ENCODE data around the gene RHOH.

Gene RHOH

DNA sequence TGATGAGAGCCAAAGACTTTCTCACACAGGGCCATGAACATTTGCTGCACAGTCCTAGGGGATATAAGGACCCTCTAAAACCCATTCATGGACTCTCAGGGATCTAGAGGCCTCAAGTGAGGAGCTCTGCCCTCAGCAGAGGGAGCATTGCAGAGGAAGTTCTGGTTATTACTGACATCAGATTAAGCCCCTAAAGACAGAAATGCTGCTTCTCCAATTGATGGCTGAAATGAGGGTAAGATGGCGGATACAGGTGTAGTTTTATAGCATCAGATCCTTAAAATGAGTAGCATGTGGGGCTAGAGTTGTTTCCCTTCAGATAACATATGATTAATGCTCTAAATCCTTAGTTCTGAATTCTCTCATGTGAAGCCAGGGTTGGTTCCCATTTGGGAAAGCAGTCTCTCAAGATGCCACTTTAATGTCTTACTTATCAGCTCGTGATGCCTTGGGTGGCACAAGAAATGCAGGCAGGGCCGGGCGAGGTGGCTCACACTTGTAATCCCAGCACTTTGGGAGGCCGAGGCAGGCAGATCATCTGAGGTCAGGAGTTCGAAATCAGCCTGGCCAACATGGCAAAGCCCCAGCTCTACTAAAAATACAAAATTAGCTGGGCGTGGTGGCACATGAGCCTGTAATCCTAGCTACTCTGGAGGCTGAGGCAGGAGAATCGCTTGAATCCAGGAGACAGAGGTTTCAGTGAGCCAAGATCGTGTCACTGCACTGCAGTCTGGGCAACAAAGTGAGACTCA, 7.9 kb downstream of the RHOH start:
- no peak for DNase-seq

- peak in 3 of 56 donors; percentile 4 to 10 (median 6) for DNase-seq
Measured at GRCh38 chr4:40205259-40206198, 8.7 kb downstream of the RHOH start.

DNA sequence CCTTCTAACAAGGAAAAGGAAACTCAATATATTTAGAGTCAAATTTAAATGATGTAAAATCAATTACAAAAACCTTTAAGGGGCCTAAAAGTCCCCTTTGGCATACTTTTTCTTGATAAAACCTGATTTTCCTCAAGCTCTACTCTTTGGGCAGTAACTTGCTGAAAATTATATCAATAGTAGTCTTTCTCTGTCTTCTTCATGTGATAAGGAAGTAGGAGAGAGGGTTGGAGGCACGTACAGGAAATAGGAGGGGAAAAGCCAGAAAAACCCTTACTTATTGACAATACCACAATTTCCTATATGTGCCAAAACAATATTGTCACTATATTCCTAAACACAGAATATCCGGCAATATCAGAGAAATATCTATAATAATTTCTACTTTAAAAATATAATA, 9.6 kb downstream of the RHOH start:
- DNase-seq, result no peak

DNA sequence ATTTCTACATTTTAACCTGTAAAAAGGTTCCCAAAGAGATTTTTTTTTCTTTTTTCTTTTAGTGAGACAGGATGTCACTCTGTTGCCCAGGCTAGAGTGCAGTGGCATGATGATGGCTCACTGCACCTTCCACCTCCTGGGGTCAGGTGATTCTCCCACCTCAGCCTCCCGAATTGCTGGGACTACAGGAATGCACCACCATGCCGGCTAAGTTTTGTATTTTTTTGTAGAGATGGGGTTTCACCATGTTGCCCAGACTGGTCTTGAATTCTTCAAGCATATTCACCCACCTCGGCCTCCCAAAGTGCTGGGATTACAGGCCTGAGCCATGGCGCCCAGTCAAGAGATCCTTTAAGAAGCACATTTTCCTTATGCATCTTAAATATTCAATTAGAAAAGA, 12.6 kb downstream of the RHOH start:
- DNase-seq, result no peak

GRCh38 chr4:40210776-40211175, 13.9 kb downstream of the RHOH start:
- DNase-seq, result no peak

DNA sequence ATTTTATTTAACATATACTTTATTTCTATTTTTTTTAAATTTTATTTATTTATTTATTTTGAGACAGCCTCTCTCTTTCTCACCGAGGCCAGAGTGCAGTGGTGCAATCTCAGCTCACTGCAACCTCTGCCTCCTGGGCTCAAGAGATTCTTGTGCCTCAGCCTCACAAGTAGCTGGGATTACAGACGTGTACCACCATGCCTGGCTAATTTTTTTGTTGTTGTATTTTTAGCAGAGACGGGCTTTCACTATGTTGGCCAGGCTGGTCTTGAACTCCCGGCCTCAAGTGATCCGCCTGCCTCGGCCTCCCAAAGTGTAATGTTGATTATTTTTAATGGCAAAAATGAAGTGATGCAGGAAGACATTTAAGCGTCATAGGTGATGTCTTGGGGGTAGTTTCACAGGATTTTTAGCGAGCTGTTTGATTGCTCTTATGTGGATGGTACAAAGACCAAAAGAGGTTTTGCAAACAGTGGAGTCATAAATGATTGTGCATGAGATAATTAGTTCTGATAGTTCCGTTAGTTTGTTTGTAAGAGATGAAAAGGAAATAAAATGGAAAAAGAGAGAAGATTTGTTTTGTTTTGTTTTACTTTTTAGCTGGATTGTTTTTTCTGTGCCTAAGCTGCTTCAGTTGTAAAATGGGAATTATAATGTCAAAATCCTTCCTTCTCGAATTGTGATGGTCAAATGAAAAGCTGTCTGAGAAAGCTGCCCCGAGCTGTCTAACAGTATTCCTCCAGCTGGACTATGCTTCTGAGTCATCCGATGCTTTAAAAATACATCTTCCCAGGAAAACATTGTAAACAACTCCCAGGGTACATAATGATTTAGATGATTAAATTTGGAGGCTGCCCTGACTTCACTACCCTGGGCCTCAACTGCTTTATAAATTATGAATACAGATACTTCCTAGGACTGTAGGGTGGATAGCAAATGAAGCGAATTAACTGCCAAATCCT, 14.7 kb downstream of the RHOH start:
- DNase-seq, result no peak

GRCh38 chr4:40212674-40213527, 16.1 kb downstream of the RHOH start:
- no peak for DNase-seq

- no peak for DNase-seq
Measured at GRCh38 chr4:40214038-40214437, 17.2 kb downstream of the RHOH start.

DNA sequence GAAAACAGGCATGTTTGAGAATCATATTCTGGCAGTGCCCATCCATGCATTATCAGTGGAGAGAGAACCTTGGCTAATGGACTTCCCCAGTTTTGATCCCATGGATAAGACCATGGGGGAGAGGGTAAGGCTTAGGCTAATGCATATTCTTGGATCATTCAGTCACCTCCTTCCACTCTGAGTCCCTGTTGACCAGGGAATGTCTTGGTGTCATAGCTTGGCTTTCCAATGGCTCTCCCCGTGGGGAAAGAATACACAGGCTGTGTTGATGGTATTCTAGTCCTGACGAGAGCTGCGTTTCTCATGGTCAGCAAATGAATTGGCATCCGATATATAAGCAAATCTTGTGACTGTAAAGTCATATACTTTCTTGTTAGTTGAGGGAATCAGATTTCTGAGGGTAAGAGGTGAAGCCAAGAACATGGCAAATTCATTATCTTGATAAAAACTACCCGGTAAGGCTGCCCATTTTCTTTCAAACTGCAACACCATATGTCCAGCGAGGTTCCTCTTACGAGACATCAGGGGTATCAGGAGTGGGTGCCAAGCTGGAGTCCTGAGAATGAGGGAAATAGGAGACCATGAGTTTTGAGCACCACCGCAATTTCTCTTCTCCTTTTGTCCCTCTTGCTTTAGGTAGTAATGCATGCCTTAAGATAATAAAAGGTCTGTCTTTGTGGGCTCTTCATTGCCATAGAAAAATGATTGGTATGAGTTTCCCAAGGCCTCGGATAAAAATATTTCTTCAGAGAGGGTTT, 18.0 kb downstream of the RHOH start:
- DNase-seq, result no peak

GRCh38 chr4:40216622-40217366, 20.0 kb downstream of the RHOH start:
- DNase-seq, result no peak

DNA sequence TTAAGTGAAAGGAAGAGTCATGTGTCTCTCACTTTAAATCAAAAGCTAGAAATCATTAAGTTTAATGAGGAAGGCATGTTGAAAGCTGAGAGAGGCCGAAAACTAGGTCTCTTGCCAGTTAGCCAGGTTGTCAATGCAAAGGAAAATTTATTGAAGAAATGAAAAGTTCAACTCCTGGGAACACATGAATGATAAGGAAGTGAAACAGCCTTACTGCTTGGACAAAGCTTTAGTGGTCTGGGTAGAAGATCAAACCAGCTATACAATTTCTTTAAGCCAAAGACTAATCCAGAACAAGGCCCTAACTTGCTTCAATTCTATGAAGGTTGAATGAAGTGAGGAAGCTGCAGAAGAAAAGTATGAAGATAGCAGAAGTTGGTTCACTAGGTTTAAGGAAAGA, 24.9 kb downstream of the RHOH start:
- no peak for DNase-seq

- DNase-seq, result no peak
Measured at GRCh38 chr4:40223343-40223742, 26.5 kb downstream of the RHOH start.

DNA sequence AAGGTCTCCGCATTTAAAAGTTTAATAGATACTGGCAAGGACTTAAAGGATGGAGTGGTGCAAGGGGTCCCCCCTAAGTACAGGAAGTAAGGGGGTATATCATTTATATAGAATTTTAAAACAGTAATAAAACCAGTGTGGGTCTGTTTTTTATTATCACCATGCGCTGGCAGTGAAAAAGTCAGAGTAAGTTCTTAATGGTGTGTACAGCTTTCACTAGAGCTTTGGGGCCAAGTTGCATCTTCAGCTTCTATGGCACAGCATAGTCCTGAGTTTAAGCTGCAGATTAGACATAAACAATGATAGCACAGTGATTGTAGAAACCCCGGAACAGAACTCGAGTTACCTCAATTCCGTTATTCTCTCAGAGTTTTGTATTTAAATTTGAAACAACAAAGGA, 27.6 kb downstream of the RHOH start:
- DNase-seq, result no peak

DNA sequence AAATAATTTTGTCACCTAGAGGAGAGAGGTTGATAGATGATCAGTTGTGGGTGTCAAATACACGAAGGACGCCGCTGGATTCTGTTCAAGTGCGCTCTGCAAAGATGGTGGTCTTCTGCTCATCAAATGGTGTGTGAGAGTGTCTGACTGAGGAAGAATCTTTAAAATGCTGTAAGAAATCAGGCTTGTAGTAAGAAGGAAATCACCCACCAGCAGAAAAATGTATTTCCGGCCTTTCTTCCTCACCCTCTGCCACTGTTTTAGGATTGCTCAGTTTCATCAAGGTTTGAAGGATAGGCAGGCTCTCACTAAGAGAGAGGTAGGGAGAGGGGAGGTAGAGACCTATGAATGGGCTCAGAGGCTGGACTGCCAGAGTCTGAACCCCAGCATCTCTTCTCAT, 28.7 kb downstream of the RHOH start:
- no peak for DNase-seq

DNA sequence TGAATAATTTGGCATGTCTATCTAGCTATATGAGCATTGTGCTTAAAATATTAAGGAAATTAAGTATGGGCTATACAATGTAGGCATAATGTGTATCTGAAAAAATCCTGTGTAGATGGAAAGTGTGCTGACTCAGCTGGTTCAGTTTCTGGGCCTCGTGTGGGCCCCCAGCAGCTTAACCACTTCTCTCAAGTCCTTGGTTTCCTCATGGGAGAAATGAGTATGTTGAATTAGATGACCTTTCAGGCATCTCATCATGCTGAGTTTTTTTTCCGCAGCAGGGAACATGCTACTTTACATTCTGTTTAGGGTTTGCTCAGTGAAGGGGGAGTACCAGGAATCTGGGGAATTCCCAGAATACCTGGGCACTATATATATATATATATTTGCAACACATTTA, 30.5 kb downstream of the RHOH start:
- DNase-seq, result no peak

DNA sequence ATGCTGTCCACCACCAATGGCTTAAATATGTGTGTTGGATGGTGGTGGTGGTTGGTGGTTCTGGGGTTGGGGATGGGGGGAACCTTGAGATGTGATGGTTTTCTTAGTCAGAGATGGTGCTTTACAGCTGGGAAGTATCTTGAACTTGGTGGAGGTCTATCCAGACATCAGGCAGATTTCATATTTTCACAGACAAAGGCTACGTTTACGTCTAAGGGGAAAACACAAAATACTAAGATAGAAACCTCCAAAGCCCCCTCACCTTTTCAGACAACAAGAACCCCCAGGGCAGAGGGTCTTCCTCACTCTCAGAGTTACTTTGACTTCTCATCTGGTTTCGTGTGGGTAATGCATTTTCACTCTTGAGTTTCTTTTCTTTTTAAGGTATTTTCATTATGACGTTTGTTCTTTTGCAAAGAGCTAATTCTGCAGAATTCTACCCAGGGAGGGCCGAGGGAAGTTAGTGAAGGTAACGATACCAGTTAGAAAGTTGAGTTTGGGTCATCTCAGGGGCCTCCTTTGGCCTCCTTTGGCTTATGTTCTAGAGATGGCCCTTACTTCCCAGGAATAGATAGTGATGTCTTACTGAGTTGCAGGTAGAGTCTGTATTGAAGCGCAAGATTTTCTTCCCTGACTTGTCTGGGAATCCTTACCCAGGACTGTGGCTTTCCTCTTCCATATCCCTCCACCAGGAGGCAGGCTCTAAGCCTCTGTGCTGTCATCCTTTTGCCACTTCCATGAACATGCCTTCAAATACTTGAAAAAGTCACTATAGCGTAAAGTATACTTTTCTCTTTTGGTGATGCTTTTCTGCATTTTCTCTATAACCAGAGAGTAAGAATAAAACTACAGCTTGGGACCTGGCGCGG, 31.9 kb downstream of the RHOH start:
- no peak for DNase-seq

- DNase-seq, result no peak
Measured at GRCh38 chr4:40231316-40231863, 34.6 kb downstream of the RHOH start.

GRCh38 chr4:40232610-40233009, 35.8 kb downstream of the RHOH start:
- DNase-seq, result no peak
